ENCODE measurements around the gene KAT8. TPM values are rescaled to one million over a fixed set of nuclear protein-coding genes. Genes with fewer than 3 reads are reported as not detected.
A peak's percentile ranks its signal among the peaks of the same experiment; 100 is the strongest.

The KAT8 gene
- total and polyA plus RNA-seq, 2 of the 13 experiments (the other 11 are each of a cell fraction or from before 2014, with no cell fraction given), result 79.0 to 84.2 TPM

DNA sequence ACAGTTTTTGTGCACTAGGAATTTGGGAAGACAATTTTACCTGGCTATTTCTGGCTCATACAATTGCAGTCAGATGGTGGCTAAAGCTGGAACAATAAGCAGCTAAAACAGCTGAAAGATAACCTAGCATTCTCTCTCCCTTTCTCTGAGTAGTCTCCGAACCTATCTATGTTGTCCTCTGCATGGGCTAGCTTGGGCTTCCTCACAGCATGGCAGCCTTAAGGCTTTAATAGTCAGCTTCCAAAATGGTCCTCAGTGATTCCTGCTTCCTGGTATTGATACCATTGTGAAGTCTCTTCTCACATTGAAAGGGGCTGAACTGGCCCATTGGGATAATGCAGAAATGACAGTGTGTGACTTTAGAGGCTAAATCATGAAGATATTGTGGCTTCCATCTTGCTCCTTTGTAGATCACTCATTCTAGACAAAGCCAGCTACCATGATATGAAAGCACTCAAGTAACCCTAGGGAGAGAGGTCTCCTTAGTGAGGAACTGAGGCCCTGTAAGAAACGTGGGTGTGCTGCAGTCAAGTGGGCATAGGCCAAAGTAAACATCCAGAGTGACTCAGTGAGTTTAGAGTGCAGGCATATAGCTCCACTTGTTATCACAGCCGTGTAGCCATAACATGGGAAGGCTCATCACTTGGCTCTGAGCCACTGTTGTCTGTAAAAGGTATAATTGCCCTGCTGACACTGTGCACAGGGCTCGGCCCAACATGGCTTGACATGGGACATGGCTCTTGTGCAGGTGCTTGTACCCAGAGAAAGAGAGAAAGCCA is 17.4 kb upstream of the KAT8 start:
- Histone ChIP-seq H3K4me3 (replicated peaks in 1 of 3; ENCODE audit: insufficient read depth in 1 of 3, low read depth in 2 of 3, low read length in 3 of 3) (no peak overlapping the region), H3K36me3 (replicated peaks in 1 of 2; ENCODE audit: control insufficient read depth in 1 of 2, insufficient read depth in 2 of 2, low read length in 2 of 2) (no peaks in the 10 kb centered on the region), H3K9me3 (ENCODE audit: low read length) (no peaks in the 10 kb centered on the region), H3K27ac (ENCODE audit: extremely low read length, insufficient read depth, low read length) (no peak overlapping the region), H3K79me2 (ENCODE audit: insufficient read depth, low read length) (no peaks in the 10 kb centered on the region), H3K4me2 (ENCODE audit: low read depth, low read length) (no peak overlapping the region), H2AFZ (ENCODE audit: low read length) (no peak overlapping the region), H3K27me3 (ENCODE audit: control insufficient read depth in 1 of 2, insufficient read depth in 2 of 2, low read length in 2 of 2) (no peaks in the 10 kb centered on the region), H3K9ac (ENCODE audit: insufficient read depth, low read depth, low read length) (no peak overlapping the region), H4K20me1 (ENCODE audit: insufficient read depth, low read length) (no peaks in the 10 kb centered on the region), H3K4me1 (ENCODE audit: insufficient read depth, low read length) (peaks cover 33% of the 10 kb centered on the region)
- in situ Hi-C loops (cut with HindIII; ENCODE audit: extremely low pct_ligation_motif_present, low pct_unique_long_range_greater_than_20kb), result no loop called here
- POLR2A ChIA-PET, result interaction anchor here (1.0 to 3.0 kb wide), 6 partner anchors 14 to 78 kb away, joined by 3 to 25 read pairs (median 4); partner anchors contain the start of genes KAT8, ZNF646 and ZNF668
- intact Hi-C loops (cut with micrococcal nuclease; ENCODE audit: unreplicated experiment), result loop anchor here (10.0 kb wide), 1 partner anchor 145 kb away; the partner anchor contains the start of gene SETD1A
- ATAC-seq (no peak), DNase-seq (ENCODE audit: low spot score) (peak; percentile 34), FAIRE-seq (no peak)
- CTCF ChIA-PET (ENCODE audit: low intra/inter-chr PET ratio, low total read pairs), result no interaction called here
- BruUV-seq (replicated peaks), result no TSS peak
- 17% methylated on average over 4 of the region's 4 CpGs for whole genome bisulfite sequencing (ENCODE audit: low lambda C conversion rate)
- TF ChIP-seq FOXA1 (IDR thresholded peaks at IDR 0.05) (no peak), FOXA1 (CRISPR knock-in tag; IDR thresholded peaks at IDR 0.05) (peak; percentile 31; the same call in 1 of the 2 replicates), MATR3 (CRISPR knock-in tag; IDR thresholded peaks at IDR 0.05) (no peak), SRSF9 (IDR thresholded peaks at IDR 0.05; ENCODE audit: borderline replicate concordance, insufficient read depth, low read depth, low read length, poor library complexity, severe bottlenecking) (no peak), RBM22 (optimal IDR thresholded peaks at IDR 0.05; ENCODE audit: low read length) (no peak), ZNF776 (CRISPR knock-in tag; IDR thresholded peaks at IDR 0.05) (no peak), ZFX (CRISPR knock-in tag; IDR thresholded peaks at IDR 0.05; ENCODE audit: low read depth) (0 out of 2 replicates have a peak, but pooled peaks have one; percentile 39), TBL1XR1 (IDR thresholded peaks at IDR 0.05; ENCODE audit: borderline replicate concordance, low read length, partially characterized antibody) (no peak), CENPT (CRISPR knock-in tag; IDR thresholded peaks at IDR 0.05; ENCODE audit: low read depth) (no peak), KAT2B (IDR thresholded peaks at IDR 0.05; ENCODE audit: borderline replicate concordance, low read depth, low read length) (no peak), SP2 (CRISPR knock-in tag; IDR thresholded peaks at IDR 0.05) (no peak), HIVEP1 (CRISPR knock-in tag; IDR thresholded peaks at IDR 0.05) (no peak), NFKBIZ (CRISPR knock-in tag; IDR thresholded peaks at IDR 0.05) (no peak), FOSL2 (CRISPR knock-in tag; IDR thresholded peaks at IDR 0.05) (peak; percentile 76), ZNF274 (CRISPR knock-in tag; IDR thresholded peaks at IDR 0.05) (no peak), KDM4B (CRISPR knock-in tag; IDR thresholded peaks at IDR 0.05) (no peak), SIN3B (IDR thresholded peaks at IDR 0.05; ENCODE audit: low read length) (no peak), ZNF264 (CRISPR knock-in tag; IDR thresholded peaks at IDR 0.05) (no peak)
- TF ChIP-seq, protein P1, sequence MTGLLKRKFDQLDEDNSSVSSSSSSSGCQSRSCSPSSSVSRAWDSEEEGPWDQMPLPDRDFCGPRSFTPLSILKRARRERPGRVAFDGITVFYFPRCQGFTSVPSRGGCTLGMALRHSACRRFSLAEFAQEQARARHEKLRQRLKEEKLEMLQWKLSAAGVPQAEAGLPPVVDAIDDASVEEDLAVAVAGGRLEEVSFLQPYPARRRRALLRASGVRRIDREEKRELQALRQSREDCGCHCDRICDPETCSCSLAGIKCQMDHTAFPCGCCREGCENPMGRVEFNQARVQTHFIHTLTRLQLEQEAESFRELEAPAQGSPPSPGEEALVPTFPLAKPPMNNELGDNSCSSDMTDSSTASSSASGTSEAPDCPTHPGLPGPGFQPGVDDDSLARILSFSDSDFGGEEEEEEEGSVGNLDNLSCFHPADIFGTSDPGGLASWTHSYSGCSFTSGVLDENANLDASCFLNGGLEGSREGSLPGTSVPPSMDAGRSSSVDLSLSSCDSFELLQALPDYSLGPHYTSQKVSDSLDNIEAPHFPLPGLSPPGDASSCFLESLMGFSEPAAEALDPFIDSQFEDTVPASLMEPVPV (CRISPR knock-in tag; IDR thresholded peaks at IDR 0.05), result no peak
- TF ChIP-seq, protein P2, sequence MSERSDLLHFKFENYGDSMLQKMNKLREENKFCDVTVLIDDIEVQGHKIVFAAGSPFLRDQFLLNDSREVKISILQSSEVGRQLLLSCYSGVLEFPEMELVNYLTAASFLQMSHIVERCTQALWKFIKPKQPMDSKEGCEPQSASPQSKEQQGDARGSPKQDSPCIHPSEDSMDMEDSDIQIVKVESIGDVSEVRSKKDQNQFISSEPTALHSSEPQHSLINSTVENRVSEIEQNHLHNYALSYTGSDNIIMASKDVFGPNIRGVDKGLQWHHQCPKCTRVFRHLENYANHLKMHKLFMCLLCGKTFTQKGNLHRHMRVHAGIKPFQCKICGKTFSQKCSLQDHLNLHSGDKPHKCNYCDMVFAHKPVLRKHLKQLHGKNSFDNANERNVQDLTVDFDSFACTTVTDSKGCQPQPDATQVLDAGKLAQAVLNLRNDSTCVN (CRISPR knock-in tag; IDR thresholded peaks at IDR 0.05; ENCODE audit: borderline replicate concordance), result no peak
- TF ChIP-seq, protein P3, sequence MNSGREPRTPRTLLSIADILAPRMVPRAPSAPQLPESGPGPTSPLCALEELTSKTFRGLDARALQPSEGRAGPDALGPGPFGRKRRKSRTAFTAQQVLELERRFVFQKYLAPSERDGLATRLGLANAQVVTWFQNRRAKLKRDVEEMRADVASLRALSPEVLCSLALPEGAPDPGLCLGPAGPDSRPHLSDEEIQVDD (CRISPR knock-in tag; IDR thresholded peaks at IDR 0.05; ENCODE audit: borderline replicate concordance), result no peak
- TF ChIP-seq, protein P4, sequence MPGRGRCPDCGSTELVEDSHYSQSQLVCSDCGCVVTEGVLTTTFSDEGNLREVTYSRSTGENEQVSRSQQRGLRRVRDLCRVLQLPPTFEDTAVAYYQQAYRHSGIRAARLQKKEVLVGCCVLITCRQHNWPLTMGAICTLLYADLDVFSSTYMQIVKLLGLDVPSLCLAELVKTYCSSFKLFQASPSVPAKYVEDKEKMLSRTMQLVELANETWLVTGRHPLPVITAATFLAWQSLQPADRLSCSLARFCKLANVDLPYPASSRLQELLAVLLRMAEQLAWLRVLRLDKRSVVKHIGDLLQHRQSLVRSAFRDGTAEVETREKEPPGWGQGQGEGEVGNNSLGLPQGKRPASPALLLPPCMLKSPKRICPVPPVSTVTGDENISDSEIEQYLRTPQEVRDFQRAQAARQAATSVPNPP (CRISPR knock-in tag; IDR thresholded peaks at IDR 0.05), result no peak

All from HepG2 (cell line).